Liver (tissue), 9 donors: ENCODE measurements around the gene LSM6. TPM values are rescaled to one million over a fixed set of nuclear protein-coding genes. Genes with fewer than 3 reads are reported as not detected.

Experiments
- DNase-seq: peaks from one replicate; pipeline ENCODE4 v3.0.0-alpha.2; 2017; ENCODE audit warnings: low spot score
- H3K27ac ChIP-seq, 2 donors: one replicate each; pipeline ENCODE4 v1.7.0; 2013; ENCODE audit warnings: inconsistent platforms in 2 of 2, low read length in 2 of 2, control low read depth in 1 of 2, low read depth in 1 of 2, mild to moderate bottlenecking in 1 of 2
- H3K27me3 ChIP-seq, 4 donors: one replicate each; pipeline versions ENCODE4 v1.6.1 to v1.7.0; 2013; ENCODE audit warnings: low read length in 3 of 4, inconsistent platforms in 1 of 4, mild to moderate bottlenecking in 1 of 4, moderate library complexity in 1 of 4; ENCODE audit not compliant: control insufficient read depth in 4 of 4, insufficient read depth in 4 of 4
- H3K36me3 ChIP-seq, 4 donors: one replicate each; pipeline versions ENCODE4 v1.6.1 to v1.7.0; 2013; ENCODE audit warnings: low read length in 3 of 4, mild to moderate bottlenecking in 3 of 4, low read depth in 1 of 4, moderate library complexity in 1 of 4; ENCODE audit not compliant: control insufficient read depth in 4 of 4, insufficient read depth in 3 of 4
- H3K4me1 ChIP-seq, 4 donors: one replicate each; pipeline versions ENCODE4 v1.6.1 to v1.7.0; 2013; ENCODE audit warnings: low read length in 3 of 4, mild to moderate bottlenecking in 3 of 4, moderate library complexity in 1 of 4; ENCODE audit not compliant: control insufficient read depth in 4 of 4, insufficient read depth in 4 of 4
- H3K4me3 ChIP-seq, 3 donors: one replicate each; pipeline versions ENCODE4 v1.6.1 to v1.7.0; 2013; ENCODE audit warnings: low read length in 3 of 3, control low read depth in 1 of 3, low read depth in 1 of 3, mild to moderate bottlenecking in 1 of 3
- H3K9ac ChIP-seq, 2 donors: one replicate each; pipeline ENCODE4 v1.7.0; 2013; ENCODE audit warnings: low read length in 2 of 2, mild to moderate bottlenecking in 2 of 2, moderate library complexity in 2 of 2, control low read depth in 1 of 2, low read depth in 1 of 2
- H3K9me3 ChIP-seq, 4 donors: one replicate each; pipeline versions ENCODE4 v1.6.1 to v1.7.0; 2013; ENCODE audit warnings: low read length in 3 of 4; ENCODE audit not compliant: control insufficient read depth in 4 of 4
- EGR1 ChIP-seq, 2 donors: IDR thresholded peaks; 2 replicates each; pipeline ENCODE4 v1.6.1; 2016 to 2018; ENCODE audit warnings: antibody characterized with exemption in 2 of 2, low read depth in 2 of 2
- FOXA1 ChIP-seq: IDR thresholded peaks from 2 replicates; pipeline ENCODE4 v1.6.1; 2016; ENCODE audit warnings: antibody characterized with exemption
- FOXA2 ChIP-seq: IDR thresholded peaks from 2 replicates; pipeline ENCODE4 v1.6.1; 2016; ENCODE audit warnings: antibody characterized with exemption
- GABPA ChIP-seq, 2 donors: IDR thresholded peaks in 1 of 2; conservative IDR thresholded peaks in 1 of 2; 2 replicates each; pipeline ENCODE4 v1.6.1; 2016; ENCODE audit warnings: antibody characterized with exemption in 2 of 2, mild to moderate bottlenecking in 1 of 2, moderate library complexity in 1 of 2
- JUND ChIP-seq, 2 donors: IDR thresholded peaks; 2 replicates each; pipeline ENCODE4 v1.6.1; 2016; ENCODE audit warnings: antibody characterized with exemption in 2 of 2
- NR2F2 ChIP-seq: IDR thresholded peaks from 2 replicates; pipeline ENCODE4 v1.6.1; 2016; ENCODE audit warnings: antibody characterized with exemption
- RAD21 ChIP-seq, 2 donors: IDR thresholded peaks; 2 replicates each; pipeline ENCODE4 v1.6.1; 2016; ENCODE audit warnings: antibody characterized with exemption in 2 of 2, mild to moderate bottlenecking in 2 of 2
- RXRA ChIP-seq, 2 donors: IDR thresholded peaks; 2 replicates each; pipeline ENCODE4 v1.6.1; 2017 to 2018; ENCODE audit warnings: antibody characterized with exemption in 2 of 2, mild to moderate bottlenecking in 1 of 2
- SP1 ChIP-seq: IDR thresholded peaks from 2 replicates; pipeline ENCODE4 v1.6.1; 2018; ENCODE audit warnings: antibody characterized with exemption, mild to moderate bottlenecking
- TAF1 ChIP-seq: conservative IDR thresholded peaks from 2 replicates; pipeline ENCODE4 v1.6.1; 2016; ENCODE audit warnings: antibody characterized with exemption, mild to moderate bottlenecking
- YY1 ChIP-seq: IDR thresholded peaks from 2 replicates; pipeline ENCODE4 v1.6.1; 2016; ENCODE audit warnings: antibody characterized with exemption, mild to moderate bottlenecking
- WGBS: extraction: QIAGEN DNeasy Blood & Tissue Kit; methylation state at CpG from one replicate; pipeline ENCODE4 v1.1.7; 2013; 5-methylcytosine and 5-hydroxymethylcytosine counted together
- polyA plus RNA-seq, 2 donors: library from polyadenylated mRNA; stranded (reverse) in 1 of 2; unstranded in 1 of 2; fragments of 200-250 nt in 1 of 2; fragments of >200 nt in 1 of 2; fragmentation: Nextera tagmentation in 1 of 2; extraction: Ambion mirVana in 1 of 2; gene quantifications; one replicate each; pipeline versions ENCODE4 v1.2.1 to v1.2.3, GENCODE V29; 2013 to 2015
- total RNA-seq, 2 donors: library from RNA; depleted of rRNA; stranded (reverse); fragments of >200 nt; gene quantifications; one replicate each; pipeline ENCODE4 v1.2.3, GENCODE V29; 2014
- TF ChIP-seq, protein P1 (sequence below): IDR thresholded peaks from 2 replicates; pipeline ENCODE4 v1.6.1; 2016; ENCODE audit warnings: antibody characterized with exemption
- TF ChIP-seq, protein P2 (sequence below): IDR thresholded peaks from 2 replicates; pipeline ENCODE4 v1.6.1; 2016; ENCODE audit warnings: antibody characterized with exemption
- TF ChIP-seq, protein P3 (sequence below): IDR thresholded peaks from 2 replicates; pipeline ENCODE4 v1.6.1; 2016; ENCODE audit warnings: antibody characterized with exemption
- TF ChIP-seq, protein P4 (sequence below): IDR thresholded peaks from 2 replicates; pipeline ENCODE4 v1.6.1; 2016; ENCODE audit warnings: antibody characterized with exemption, mild to moderate bottlenecking
- donor health status: healthy.
- donor health status: healthy.
- donor health status: healthy.
- donor health status: healthy.
- donor health status: healthy.

LSM6 gene
- total and polyA plus RNA-seq, 4 donors = 14.7 to 26.9 (median 24.2) TPM

DNA sequence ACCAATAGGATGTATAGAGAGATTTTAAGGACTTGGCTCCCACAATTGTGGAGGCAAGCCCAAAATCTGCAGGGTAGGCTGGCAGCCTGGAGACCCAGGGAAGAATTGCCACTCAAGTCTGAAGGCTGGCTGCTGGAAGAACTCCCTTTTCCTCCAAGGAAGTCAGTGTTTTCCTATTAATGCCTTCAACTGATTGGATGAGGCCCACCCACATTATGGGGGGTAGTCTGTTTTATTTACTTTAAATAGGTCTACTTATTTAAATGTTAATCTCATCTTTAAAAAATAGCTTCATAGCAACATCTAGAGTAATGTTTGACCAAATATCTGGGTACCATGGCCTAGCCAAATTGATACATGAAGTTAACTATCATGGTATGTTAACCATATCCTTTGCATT is 18.7 kb downstream of the LSM6 start:
- Histone ChIP-seq H3K4me3 (no peak overlapping the region), H3K27ac (no peak overlapping the region), H3K9me3 (no peaks in the 10 kb centered on the region), H3K4me1 (peaks cover 0 to 2% (median 0%) of the 10 kb centered on the region in 4 donors), H3K36me3 (peaks cover 0 to 20% (median 14%) of the 10 kb centered on the region in 4 donors), H3K9ac (no peak overlapping the region), H3K27me3 (no peaks in the 10 kb centered on the region)
- TF ChIP-seq GABPA (IDR thresholded peaks at IDR 0.05 in 1 of 2, conservative IDR thresholded peaks at IDR 0.05 in 1 of 2) (no peak), SP1 (no peak), TAF1 (no peak), YY1 (no peak), EGR1 (IDR thresholded peaks at IDR 0.05; ENCODE audit: low read depth in 2 of 2) (no peak), JUND (IDR thresholded peaks at IDR 0.05) (no peak), RAD21 (IDR thresholded peaks at IDR 0.05) (no peak), RXRA (IDR thresholded peaks at IDR 0.05) (no peak), FOXA2 (no peak)
- TF ChIP-seq, protein P1, sequence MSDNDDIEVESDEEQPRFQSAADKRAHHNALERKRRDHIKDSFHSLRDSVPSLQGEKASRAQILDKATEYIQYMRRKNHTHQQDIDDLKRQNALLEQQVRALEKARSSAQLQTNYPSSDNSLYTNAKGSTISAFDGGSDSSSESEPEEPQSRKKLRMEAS = no peak
- TF ChIP-seq, protein P2, sequence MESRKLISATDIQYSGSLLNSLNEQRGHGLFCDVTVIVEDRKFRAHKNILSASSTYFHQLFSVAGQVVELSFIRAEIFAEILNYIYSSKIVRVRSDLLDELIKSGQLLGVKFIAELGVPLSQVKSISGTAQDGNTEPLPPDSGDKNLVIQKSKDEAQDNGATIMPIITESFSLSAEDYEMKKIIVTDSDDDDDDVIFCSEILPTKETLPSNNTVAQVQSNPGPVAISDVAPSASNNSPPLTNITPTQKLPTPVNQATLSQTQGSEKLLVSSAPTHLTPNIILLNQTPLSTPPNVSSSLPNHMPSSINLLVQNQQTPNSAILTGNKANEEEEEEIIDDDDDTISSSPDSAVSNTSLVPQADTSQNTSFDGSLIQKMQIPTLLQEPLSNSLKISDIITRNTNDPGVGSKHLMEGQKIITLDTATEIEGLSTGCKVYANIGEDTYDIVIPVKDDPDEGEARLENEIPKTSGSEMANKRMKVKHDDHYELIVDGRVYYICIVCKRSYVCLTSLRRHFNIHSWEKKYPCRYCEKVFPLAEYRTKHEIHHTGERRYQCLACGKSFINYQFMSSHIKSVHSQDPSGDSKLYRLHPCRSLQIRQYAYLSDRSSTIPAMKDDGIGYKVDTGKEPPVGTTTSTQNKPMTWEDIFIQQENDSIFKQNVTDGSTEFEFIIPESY = no peak
- TF ChIP-seq, protein P3, sequence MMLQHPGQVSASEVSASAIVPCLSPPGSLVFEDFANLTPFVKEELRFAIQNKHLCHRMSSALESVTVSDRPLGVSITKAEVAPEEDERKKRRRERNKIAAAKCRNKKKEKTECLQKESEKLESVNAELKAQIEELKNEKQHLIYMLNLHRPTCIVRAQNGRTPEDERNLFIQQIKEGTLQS = no peak
- DNase-seq = no peak

DNA sequence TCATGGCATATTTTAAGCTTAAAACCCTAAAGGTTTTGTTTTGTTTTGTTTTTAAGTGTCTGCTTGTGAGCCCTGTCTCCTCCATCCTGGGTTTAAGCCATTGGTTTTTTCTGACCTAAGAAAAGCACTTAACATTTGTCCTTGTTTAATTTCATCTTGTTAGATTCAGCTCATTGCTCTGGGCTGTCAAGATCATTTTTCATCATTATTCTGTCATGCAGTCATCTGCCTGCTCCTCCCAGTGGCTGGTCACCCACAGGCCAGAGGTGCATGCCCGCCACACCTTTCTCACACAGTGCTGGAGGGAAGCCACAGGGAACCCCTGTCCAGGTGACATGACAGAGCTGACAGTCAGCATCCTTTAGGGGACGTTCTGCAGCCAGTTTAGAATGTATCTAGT is 27.1 kb downstream of the LSM6 start:
- Histone ChIP-seq H3K9me3 (no peaks in the 10 kb centered on the region), H3K9ac (no peak overlapping the region), H3K27ac (no peak overlapping the region), H3K36me3 (no peaks in the 10 kb centered on the region), H3K4me3 (no peak overlapping the region), H3K4me1 (no peaks in the 10 kb centered on the region), H3K27me3 (no peaks in the 10 kb centered on the region)
- no peak for DNase-seq
- WGBS = 85% methylated on average over 2 of the region's 2 CpGs
- no peak for TF ChIP-seq SP1

DNA sequence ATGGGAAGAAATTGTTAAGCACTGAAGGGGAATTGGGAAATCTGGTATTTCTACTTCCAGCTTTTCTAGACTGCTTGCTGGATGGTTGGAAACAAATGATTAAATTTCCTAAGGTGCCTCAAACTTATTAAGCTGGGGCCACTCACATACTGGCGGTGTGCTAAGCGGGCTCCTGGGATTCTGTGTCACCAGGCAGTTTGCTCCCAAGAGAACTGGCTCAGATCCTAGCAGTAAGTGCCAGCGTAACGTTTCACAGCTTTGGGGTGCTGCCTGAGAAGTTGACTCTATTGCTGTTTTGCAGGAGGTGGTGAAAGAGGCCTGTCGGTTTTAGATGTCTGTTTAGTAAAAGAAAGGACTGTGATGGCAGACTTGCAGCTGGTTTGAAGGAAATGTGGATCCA is 31.9 kb downstream of the LSM6 start:
- TF ChIP-seq, protein P2 = no peak
- TF ChIP-seq EGR1 (IDR thresholded peaks at IDR 0.05; ENCODE audit: low read depth in 2 of 2) (no peak), FOXA1 (no peak), NR2F2 (no peak)
- TF ChIP-seq, protein P3 = no peak
- TF ChIP-seq, protein P1 = no peak
- TF ChIP-seq, protein P4, sequence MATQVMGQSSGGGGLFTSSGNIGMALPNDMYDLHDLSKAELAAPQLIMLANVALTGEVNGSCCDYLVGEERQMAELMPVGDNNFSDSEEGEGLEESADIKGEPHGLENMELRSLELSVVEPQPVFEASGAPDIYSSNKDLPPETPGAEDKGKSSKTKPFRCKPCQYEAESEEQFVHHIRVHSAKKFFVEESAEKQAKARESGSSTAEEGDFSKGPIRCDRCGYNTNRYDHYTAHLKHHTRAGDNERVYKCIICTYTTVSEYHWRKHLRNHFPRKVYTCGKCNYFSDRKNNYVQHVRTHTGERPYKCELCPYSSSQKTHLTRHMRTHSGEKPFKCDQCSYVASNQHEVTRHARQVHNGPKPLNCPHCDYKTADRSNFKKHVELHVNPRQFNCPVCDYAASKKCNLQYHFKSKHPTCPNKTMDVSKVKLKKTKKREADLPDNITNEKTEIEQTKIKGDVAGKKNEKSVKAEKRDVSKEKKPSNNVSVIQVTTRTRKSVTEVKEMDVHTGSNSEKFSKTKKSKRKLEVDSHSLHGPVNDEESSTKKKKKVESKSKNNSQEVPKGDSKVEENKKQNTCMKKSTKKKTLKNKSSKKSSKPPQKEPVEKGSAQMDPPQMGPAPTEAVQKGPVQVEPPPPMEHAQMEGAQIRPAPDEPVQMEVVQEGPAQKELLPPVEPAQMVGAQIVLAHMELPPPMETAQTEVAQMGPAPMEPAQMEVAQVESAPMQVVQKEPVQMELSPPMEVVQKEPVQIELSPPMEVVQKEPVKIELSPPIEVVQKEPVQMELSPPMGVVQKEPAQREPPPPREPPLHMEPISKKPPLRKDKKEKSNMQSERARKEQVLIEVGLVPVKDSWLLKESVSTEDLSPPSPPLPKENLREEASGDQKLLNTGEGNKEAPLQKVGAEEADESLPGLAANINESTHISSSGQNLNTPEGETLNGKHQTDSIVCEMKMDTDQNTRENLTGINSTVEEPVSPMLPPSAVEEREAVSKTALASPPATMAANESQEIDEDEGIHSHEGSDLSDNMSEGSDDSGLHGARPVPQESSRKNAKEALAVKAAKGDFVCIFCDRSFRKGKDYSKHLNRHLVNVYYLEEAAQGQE = no peak
- WGBS = 87% methylated on average over 5 of the region's 5 CpGs
- Histone ChIP-seq H3K27ac (no peak overlapping the region), H3K9me3 (no peaks in the 10 kb centered on the region), H3K4me1 (no peaks in the 10 kb centered on the region), H3K9ac (no peak overlapping the region), H3K27me3 (no peaks in the 10 kb centered on the region), H3K4me3 (no peak overlapping the region), H3K36me3 (no peaks in the 10 kb centered on the region)
- DNase-seq = no peak
